ENCODE measurements around the gene CCDC68. TPM values are rescaled to one million over a fixed set of nuclear protein-coding genes. Genes with fewer than 3 reads are reported as not detected.

CCDC68 gene
- total and polyA plus RNA-seq, 2 of the 13 experiments (the other 11 are each of a cell fraction or from before 2014, with no cell fraction given), result 4.6 to 13.3 TPM

DNA sequence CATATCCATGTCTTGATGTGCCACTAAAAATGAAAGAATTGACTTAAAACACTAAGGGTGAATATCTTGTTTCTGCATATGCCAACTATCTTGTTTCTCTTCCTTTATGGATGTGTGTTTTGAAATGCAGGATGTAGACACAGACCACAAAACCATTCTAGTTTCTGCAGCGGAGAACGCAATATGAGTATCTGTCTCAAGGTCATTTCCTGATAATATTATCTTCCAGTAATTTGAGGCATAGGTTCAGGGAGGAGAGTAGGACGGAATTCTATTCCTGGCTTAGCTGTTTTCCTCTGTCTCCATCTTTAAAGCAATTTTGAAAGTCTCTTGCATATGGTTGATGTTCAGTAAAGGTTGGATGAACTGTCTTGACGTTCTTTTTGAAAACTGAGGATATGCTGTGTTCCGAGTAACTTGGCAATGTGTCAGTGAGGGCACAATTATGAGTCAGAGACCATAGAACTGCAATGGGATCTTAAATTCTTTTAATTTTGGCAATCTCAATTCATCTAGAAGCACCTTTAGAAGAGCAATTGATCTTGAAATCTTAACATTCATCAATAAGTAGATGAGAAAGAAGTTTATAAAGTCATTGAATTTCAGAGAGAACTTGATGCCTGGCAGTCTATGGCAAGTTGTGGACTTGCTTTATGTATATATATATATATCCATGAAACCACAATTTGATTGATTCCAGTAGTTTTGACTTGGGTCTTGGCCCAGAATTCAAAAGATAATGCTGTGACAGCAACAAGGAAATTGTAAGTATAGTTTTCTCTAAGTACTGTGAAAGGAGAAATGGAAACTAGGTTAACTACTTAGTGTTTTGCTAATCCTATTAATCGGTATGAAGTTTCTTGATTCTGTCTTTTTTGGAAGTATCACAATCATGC lies 106.2 kb downstream of the CCDC68 start (continued):
- TF ChIP-seq, protein P1, sequence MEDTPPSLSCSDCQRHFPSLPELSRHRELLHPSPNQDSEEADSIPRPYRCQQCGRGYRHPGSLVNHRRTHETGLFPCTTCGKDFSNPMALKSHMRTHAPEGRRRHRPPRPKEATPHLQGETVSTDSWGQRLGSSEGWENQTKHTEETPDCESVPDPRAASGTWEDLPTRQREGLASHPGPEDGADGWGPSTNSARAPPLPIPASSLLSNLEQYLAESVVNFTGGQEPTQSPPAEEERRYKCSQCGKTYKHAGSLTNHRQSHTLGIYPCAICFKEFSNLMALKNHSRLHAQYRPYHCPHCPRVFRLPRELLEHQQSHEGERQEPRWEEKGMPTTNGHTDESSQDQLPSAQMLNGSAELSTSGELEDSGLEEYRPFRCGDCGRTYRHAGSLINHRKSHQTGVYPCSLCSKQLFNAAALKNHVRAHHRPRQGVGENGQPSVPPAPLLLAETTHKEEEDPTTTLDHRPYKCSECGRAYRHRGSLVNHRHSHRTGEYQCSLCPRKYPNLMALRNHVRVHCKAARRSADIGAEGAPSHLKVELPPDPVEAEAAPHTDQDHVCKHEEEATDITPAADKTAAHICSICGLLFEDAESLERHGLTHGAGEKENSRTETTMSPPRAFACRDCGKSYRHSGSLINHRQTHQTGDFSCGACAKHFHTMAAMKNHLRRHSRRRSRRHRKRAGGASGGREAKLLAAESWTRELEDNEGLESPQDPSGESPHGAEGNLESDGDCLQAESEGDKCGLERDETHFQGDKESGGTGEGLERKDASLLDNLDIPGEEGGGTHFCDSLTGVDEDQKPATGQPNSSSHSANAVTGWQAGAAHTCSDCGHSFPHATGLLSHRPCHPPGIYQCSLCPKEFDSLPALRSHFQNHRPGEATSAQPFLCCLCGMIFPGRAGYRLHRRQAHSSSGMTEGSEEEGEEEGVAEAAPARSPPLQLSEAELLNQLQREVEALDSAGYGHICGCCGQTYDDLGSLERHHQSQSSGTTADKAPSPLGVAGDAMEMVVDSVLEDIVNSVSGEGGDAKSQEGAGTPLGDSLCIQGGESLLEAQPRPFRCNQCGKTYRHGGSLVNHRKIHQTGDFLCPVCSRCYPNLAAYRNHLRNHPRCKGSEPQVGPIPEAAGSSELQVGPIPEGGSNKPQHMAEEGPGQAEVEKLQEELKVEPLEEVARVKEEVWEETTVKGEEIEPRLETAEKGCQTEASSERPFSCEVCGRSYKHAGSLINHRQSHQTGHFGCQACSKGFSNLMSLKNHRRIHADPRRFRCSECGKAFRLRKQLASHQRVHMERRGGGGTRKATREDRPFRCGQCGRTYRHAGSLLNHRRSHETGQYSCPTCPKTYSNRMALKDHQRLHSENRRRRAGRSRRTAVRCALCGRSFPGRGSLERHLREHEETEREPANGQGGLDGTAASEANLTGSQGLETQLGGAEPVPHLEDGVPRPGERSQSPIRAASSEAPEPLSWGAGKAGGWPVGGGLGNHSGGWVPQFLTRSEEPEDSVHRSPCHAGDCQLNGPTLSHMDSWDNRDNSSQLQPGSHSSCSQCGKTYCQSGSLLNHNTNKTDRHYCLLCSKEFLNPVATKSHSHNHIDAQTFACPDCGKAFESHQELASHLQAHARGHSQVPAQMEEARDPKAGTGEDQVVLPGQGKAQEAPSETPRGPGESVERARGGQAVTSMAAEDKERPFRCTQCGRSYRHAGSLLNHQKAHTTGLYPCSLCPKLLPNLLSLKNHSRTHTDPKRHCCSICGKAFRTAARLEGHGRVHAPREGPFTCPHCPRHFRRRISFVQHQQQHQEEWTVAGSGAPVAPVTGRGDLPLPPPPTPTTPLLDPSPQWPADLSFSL (CRISPR knock-in tag; IDR thresholded peaks at IDR 0.05), result no peak
- TF ChIP-seq SAFB2 (CRISPR knock-in tag; IDR thresholded peaks at IDR 0.05; ENCODE audit: borderline replicate concordance, low read depth) (no peak), ZFAT (CRISPR knock-in tag; conservative IDR thresholded peaks at IDR 0.05) (no peak), TGIF2 (CRISPR knock-in tag; IDR thresholded peaks at IDR 0.05) (no peak), ZNF720 (CRISPR knock-in tag; IDR thresholded peaks at IDR 0.05) (no peak), NR2F1 (CRISPR knock-in tag; IDR thresholded peaks at IDR 0.05) (no peak)

Other genes with a start within 250 kb of the CCDC68 start
- gene RAB27B, start 131.0 kb downstream of the CCDC68 start, total RNA-seq (2016; rRNA removed; fragmentation: Illumina TruSeq; extraction: Trizol), result not detected in 2 replicates
- gene RAB27B, start 131.0 kb downstream of the CCDC68 start, polyA plus RNA-seq (2011; rRNA removed), result not detected in 2 replicates

All from HepG2 (cell line).